GM12878 (cell line): Measurements from ENCODE around the gene SNRNP200. TPM values are rescaled to one million over a fixed set of nuclear protein-coding genes. Genes with fewer than 3 reads are reported as not detected.

Experiments used
- ATAC-seq: fragments of 200-7000 bp; cut with Tn5 transposase; 3 replicates; pipeline ENCODE4 v1.9.1; 2020; ENCODE audit warnings: mild to moderate bottlenecking, moderate library complexity
- Bru-seq: library from RNA; stranded (reverse); fragments of 400-500 nt; gene quantifications from one replicate; lab custom pipeline; 2021; lab: Mats Ljungman, UMichigan
- BruChase-seq, 2 experiments: library from RNA; stranded (reverse); fragments of 400-500 nt; gene quantifications; one replicate each; lab custom pipeline; 2021; lab: Mats Ljungman, UMichigan
- BruUV-seq: library from RNA; stranded (reverse); fragments of 400-500 nt; replicated peaks from 2 replicates; lab custom pipeline; 2021; lab: Mats Ljungman, UMichigan
- CTCF ChIA-PET: fragments of 300-600 bp; sonication (Branson Sonifier 250); formaldehyde crosslinking; extraction: SDS; loops from one replicate; lab custom pipeline; 2021; ENCODE audit warnings: inconsistent platforms; lab: Yijun Ruan, JAX
- POLR2A ChIA-PET: fragments of 350-600 bp; formaldehyde crosslinking; extraction: SDS; loops from one replicate; lab custom pipeline; 2021; ENCODE audit warnings: inconsistent platforms; lab: Charles Lee
- RAD21 ChIA-PET: fragments of 300-600 bp; sonication (Branson Sonifier 250); formaldehyde crosslinking; loops from one replicate; lab custom pipeline; 2023; ENCODE audit warnings: antibody characterized with exemption; ENCODE audit not compliant: unreplicated experiment; lab: Charles Lee
- SMC1A ChIA-PET: fragments of 300-600 bp; sonication (Branson Sonifier 250); formaldehyde crosslinking; loops from one replicate; lab custom pipeline; 2023; ENCODE audit not compliant: unreplicated experiment, uncharacterized antibody; lab: Charles Lee
- DNase-seq: peaks from one replicate; pipeline ENCODE4 v3.0.0-alpha.2; 2011; ENCODE audit warnings: low read depth, low spot score
- FAIRE-seq: peaks from 3 replicates; lab custom pipeline; 2011; peaks lifted over from hg19 to GRCh38; lab: Jason Lieb, UNC
- H2AFZ ChIP-seq: 2 replicates; pipeline ENCODE4 v1.6.0; 2011; ENCODE audit warnings: low read depth, low read length, control low read depth; ENCODE audit not compliant: control insufficient read depth
- H3K27ac ChIP-seq: 2 replicates; pipeline ENCODE4 v1.5.1; 2011; ENCODE audit warnings: control low read depth; ENCODE audit not compliant: control insufficient read depth, insufficient read depth
- H3K27me3 ChIP-seq, 2 experiments: replicated peaks in 1 of 2; 2 replicates each; pipeline versions ENCODE4 v1.6.0 to v1.6.1; 2011; ENCODE audit warnings: low read length in 1 of 2; ENCODE audit not compliant: control insufficient read depth in 2 of 2, insufficient read depth in 2 of 2
- H3K36me3 ChIP-seq, 2 experiments: 2 replicates each; pipeline ENCODE4 v1.5.1; 2011; ENCODE audit warnings: low read length in 1 of 2; ENCODE audit not compliant: control insufficient read depth in 2 of 2, insufficient read depth in 2 of 2
- H3K4me1 ChIP-seq: 2 replicates; pipeline ENCODE4 v1.6.1; 2011; ENCODE audit warnings: mild to moderate bottlenecking, low read length, moderate library complexity, mixed read lengths; ENCODE audit not compliant: control insufficient read depth, insufficient read depth
- H3K4me2 ChIP-seq: 2 replicates; pipeline ENCODE4 v1.6.0; 2011; ENCODE audit warnings: control low read depth; ENCODE audit not compliant: control insufficient read depth, insufficient read depth
- H3K4me3 ChIP-seq: fragments of 200-600 bp; sonication (generic); 2 replicates; pipeline ENCODE4 v1.5.1; 2016
- H3K79me2 ChIP-seq: 2 replicates; pipeline ENCODE4 v1.6.0; 2011; ENCODE audit warnings: low read length; ENCODE audit not compliant: control insufficient read depth, insufficient read depth
- H3K9ac ChIP-seq: 2 replicates; pipeline ENCODE4 v1.8.0; 2011; ENCODE audit warnings: low read length, control low read depth, mixed read lengths; ENCODE audit not compliant: control insufficient read depth, insufficient read depth
- H3K9me3 ChIP-seq: replicated peaks from 3 replicates; pipeline ENCODE4 v1.5.1; 2011; ENCODE audit warnings: mild to moderate bottlenecking, low read length; ENCODE audit not compliant: control insufficient read depth, insufficient read depth
- H4K20me1 ChIP-seq: 2 replicates; pipeline ENCODE4 v1.6.0; 2011; ENCODE audit not compliant: control insufficient read depth, insufficient read depth
- JUNB ChIP-seq: IDR thresholded peaks from 2 replicates; pipeline ENCODE4 v1.6.1; 2016; ENCODE audit warnings: antibody characterized with exemption, mild to moderate bottlenecking
- POLR2AphosphoS2 ChIP-seq: IDR thresholded peaks from 2 replicates; pipeline ENCODE4 v1.6.1; 2011; ENCODE audit warnings: low read depth, mild to moderate bottlenecking, low read length, improper control_type of control experiment, moderate library complexity
- POU2F2 ChIP-seq: IDR thresholded peaks from 3 replicates; pipeline ENCODE4 v1.6.1; 2011; ENCODE audit warnings: low read depth, mild to moderate bottlenecking, low read length, borderline replicate concordance
- SIN3A ChIP-seq: IDR thresholded peaks from 2 replicates; pipeline ENCODE4 v1.6.1; 2012; ENCODE audit warnings: low read depth, low read length, improper control_type of control experiment
- SMAD5 ChIP-seq: IDR thresholded peaks from 2 replicates; pipeline ENCODE4 v1.6.1; 2016; ENCODE audit warnings: antibody characterized with exemption, low read depth
- SREBF1 ChIP-seq: IDR thresholded peaks from 2 replicates; pipeline ENCODE4 v1.6.1; 2012; ENCODE audit warnings: mild to moderate bottlenecking, low read length
- whole genome bisulfite sequencing: methylation state at CpG from one replicate; pipeline ENCODE4 v1.1.6; 2016; ENCODE audit warnings: low lambda C conversion rate; ENCODE audit not compliant: insufficient replicate concordance, insufficient coverage; ENCODE audit errors: missing lambda C conversion rate; 5-methylcytosine and 5-hydroxymethylcytosine counted together
- in situ Hi-C: fragments of 300-500 bp; cut with MboI; formaldehyde crosslinking; loops from 9 replicates; pipeline ENCODE4 v1.14.3; 2018; ENCODE audit warnings: mixed read lengths
- intact Hi-C: fragments of 100-400 bp; cut with micrococcal nuclease; formaldehyde crosslinking; loops from one replicate; pipeline ENCODE4 v1.14.2; 2022; ENCODE audit not compliant: unreplicated experiment
- long read RNA-seq, 2 experiments: library from polyadenylated mRNA; unstranded; transcript quantifications; one replicate each; pipeline ENCODE4 v2.0.0, GENCODE V29; 2019 to 2020
- polyA minus RNA-seq, 3 experiments: library from RNA; depleted of rRNA, polyadenylated mRNA; stranded (reverse); fragments of >200 nt; gene quantifications; 2 replicates each; pipeline ENCODE4 v1.2.3, GENCODE V29; 2011
- polyA plus RNA-seq, 11 experiments: library from polyadenylated mRNA; depleted of rRNA in 4 of 11; unstranded in 6 of 11; stranded (reverse) in 5 of 11; fragments of >200 nt; fragmentation: Nextera tagmentation in 4 of 11; fragmentation: Illumina TruSeq in 1 of 11; extraction: Ambion mirVana in 4 of 11; extraction: Trizol in 1 of 11; gene quantifications; 1 replicate in 1 of 11; 2 replicates in 10 of 11; pipeline versions ENCODE4 v1.2.1 to v1.2.3, GENCODE V29; 2011 to 2016; ENCODE audit warnings: inconsistent platforms in 2 of 11, missing spikeins in 2 of 11, low read depth in 1 of 11
- total RNA-seq, 4 experiments: library from RNA; depleted of rRNA in 3 of 4; stranded (reverse); fragments of >200 nt in 3 of 4; fragmentation: Illumina TruSeq in 1 of 4; extraction: Trizol in 1 of 4; gene quantifications; 2 replicates each; pipeline versions ENCODE4 v1.2.1 to v1.2.3, GENCODE V29; 2013 to 2021
- TF ChIP-seq, protein P1 (sequence below): fragments of 450-650 bp; formaldehyde crosslinking; IDR thresholded peaks from 2 replicates; pipeline ENCODE4 v1.4.0; 2022; ENCODE audit warnings: mild to moderate bottlenecking, moderate library complexity
- TF ChIP-seq, protein P2 (sequence below): IDR thresholded peaks from 2 replicates; pipeline ENCODE4 v1.6.1; 2011; ENCODE audit warnings: borderline replicate concordance, low read depth, mild to moderate bottlenecking, moderate library complexity, mixed read lengths, low read length; ENCODE audit not compliant: insufficient read depth; ENCODE audit errors: extremely low read length
- TF ChIP-seq, protein P3 (sequence below): fragments of 450-650 bp; IDR thresholded peaks from 2 replicates; pipeline ENCODE4 v1.6.1; 2016; ENCODE audit warnings: mild to moderate bottlenecking

Gene SNRNP200
- 125 and 137 TPM in 2 replicates for total RNA-seq (2013; cell fraction: nucleolus; rRNA removed)
- total RNA-seq (2014; rRNA removed): 68.7 and 72.9 TPM in 2 replicates
- total RNA-seq (2014; rRNA removed; fragmentation: Illumina TruSeq; extraction: Trizol): 59.2 and 61.9 TPM in 2 replicates
- total RNA-seq (2021): 147 and 158 TPM in 2 replicates
- polyA plus RNA-seq (2011; ENCODE audit: low read depth): 99.9 TPM
- 106 and 176 TPM in 2 replicates for polyA plus RNA-seq (2011; rRNA removed)
- polyA plus RNA-seq (2011; cell fraction: cytosol; rRNA removed): 277 and 280 TPM in 2 replicates
- 305 and 387 TPM in 2 replicates for polyA plus RNA-seq (2011; cell fraction: nucleus; rRNA removed)
- 117 and 126 TPM in 2 replicates for polyA plus RNA-seq (2012)
- polyA plus RNA-seq (2014; fragmentation: Illumina TruSeq; extraction: Trizol): 111 and 157 TPM in 2 replicates
- 10 to 100 TPM; 61.6 to 64.6 TPM for polyA plus RNA-seq (2014; fragmentation: Nextera tagmentation; extraction: Ambion mirVana)
- polyA plus RNA-seq (2014; rRNA removed): 145 and 147 TPM in 2 replicates
- 100 to 1,000 TPM; 100 to 111 TPM for polyA plus RNA-seq (2016; fragmentation: Nextera tagmentation; extraction: Ambion mirVana)
- polyA minus RNA-seq (2011; rRNA and poly(A)+ RNA removed): 395 and 413 TPM in 2 replicates
- 106 and 118 TPM in 2 replicates for polyA minus RNA-seq (2011; cell fraction: cytosol; rRNA and poly(A)+ RNA removed)
- 79.8 and 136 TPM in 2 replicates for polyA minus RNA-seq (2011; cell fraction: nucleus; rRNA and poly(A)+ RNA removed)
- Bru-seq, nascent RNA: percentile 93 among the genes with signal in this experiment
- percentile 98 among the genes with signal in this experiment for BruChase-seq, experiment 1, labeled RNA remaining after a 6-hour chase
- BruChase-seq, experiment 2, labeled RNA remaining after a 2-hour chase: percentile 95 among the genes with signal in this experiment
- long read RNA-seq, experiment 1, partial matches to known transcripts: 20 of 22 reads
- long read RNA-seq, experiment 1, other reads (novel, unspliced or antisense): 1 of 22 reads
- long read RNA-seq, experiment 2, transcript SNRNP200-208 (15 exons, 2,666 nt): major isoform, 6 of 225 reads
- long read RNA-seq, experiment 2, partial matches to known transcripts: 197 of 225 reads
- long read RNA-seq, experiment 2, other reads (novel, unspliced or antisense): 22 of 225 reads

DNA sequence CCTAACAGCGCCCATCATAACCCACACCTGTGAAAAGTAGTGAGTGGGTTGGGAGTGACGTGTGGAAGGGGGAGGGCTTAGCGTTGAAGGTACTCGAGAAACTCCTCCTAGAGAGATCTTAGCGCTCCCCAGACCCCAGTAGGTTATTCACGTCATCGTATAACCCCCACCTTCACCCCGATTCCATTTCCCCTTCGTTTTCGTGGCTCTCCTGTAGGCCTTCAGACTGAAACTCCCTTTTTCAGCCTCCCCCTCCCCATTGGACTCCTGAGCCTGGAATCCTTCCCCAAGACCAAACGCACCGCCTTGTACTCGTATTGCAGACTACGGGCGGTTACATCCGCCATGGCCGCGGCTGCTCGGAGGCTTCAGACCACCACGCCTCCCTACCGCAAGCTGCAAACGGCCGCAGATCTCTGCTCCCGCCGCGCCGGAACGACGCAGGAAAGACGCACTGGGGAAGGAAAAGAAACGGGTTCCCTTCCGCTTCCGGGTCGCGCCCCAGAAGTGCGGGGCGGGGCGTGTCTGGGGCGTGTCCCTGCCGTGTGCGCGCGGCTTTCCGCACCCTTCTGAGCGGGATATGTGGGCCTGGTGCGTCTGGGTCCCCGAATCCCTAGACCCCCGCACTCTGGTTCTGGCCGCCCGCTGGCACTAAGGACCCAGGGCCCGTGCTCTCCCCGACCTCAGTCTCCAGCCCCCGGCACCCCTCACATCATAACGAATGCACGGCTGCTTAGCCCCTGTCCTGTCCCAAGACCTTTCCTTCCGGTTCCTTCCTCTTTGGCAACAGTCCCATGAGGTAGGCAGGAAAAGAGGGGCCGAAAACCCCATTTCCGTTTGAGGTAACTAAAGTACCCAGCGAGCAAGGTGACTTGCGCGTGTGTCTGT is at the start of gene SNRNP200:
Gene SNRNP200, minus strand, starts transcription at position 456 of the 888 bp plus-strand sequence. Its CDS starts 109 bp downstream, at position 347.
- FAIRE-seq: peak; percentile 49
- no TSS peak for BruUV-seq
- no peak for DNase-seq
- SMC1A ChIA-PET: interaction anchor here (0.6 to 4.0 kb wide), 16 partner anchors 11 to 82 kb away, joined by 3 to 29 read pairs (median 3); partner anchors contain the start of gene NCAPH
- in situ Hi-C loops (no loop called here), intact Hi-C loops (loop anchor here (1.0 to 2.0 kb wide), 3 partner anchors 31 to 39 kb away; partner anchors contain the start of gene CIAO1)
- peak; percentile 98 for ATAC-seq
- Histone ChIP-seq H3K4me1 (peaks cover 5% of the 10 kb centered on the region), H3K27ac (peak within 1 kb of the TSS; percentile 84), H4K20me1 (no peaks in the 10 kb centered on the region), H3K79me2 (peaks cover 44% of the 10 kb centered on the region), H3K4me2 (peak within 1 kb of the TSS; percentile 99), H3K36me3 (peaks cover 4 to 20% of the 10 kb centered on the region in 2 experiments; a peak in 3 of 4 replicates), H3K4me3 (peak within 1 kb of the TSS; percentile 90), H3K9ac (peak within 1 kb of the TSS; percentile 76), H3K9me3 (no peaks in the 10 kb centered on the region), H3K27me3 (no peaks in the 10 kb centered on the region), H2AFZ (peak within 1 kb of the TSS; percentile 80)
- RAD21 ChIA-PET: interaction anchor here (1.0 to 2.9 kb wide), 7 partner anchors 15 to 101 kb away, joined by 3 to 30 read pairs (median 5); partner anchors contain the start of genes CIAO1 and ITPRIPL1
- POLR2A ChIA-PET: interaction anchor here (0.6 to 3.4 kb wide), 8 partner anchors 11 to 72 kb away, joined by 3 to 24 read pairs (median 6); partner anchors contain the start of genes ITPRIPL1 and NCAPH
- CTCF ChIA-PET: interaction anchor here (0.5 to 2.2 kb wide), 9 partner anchors 10 to 131 kb away, joined by 3 to 6 read pairs (median 3); no protein-coding TSS in a partner anchor
- under 1% methylated on average over 59 of the region's 61 CpGs for WGBS
- TF ChIP-seq POLR2AphosphoS2 (peak; percentile 97), SIN3A (peak; percentile 80; the same call in 1 of the 2 replicates), JUNB (no peak), SMAD5 (peak; percentile 83), SREBF1 (0 out of 2 replicates have a peak, but pooled peaks have one; percentile 25), POU2F2 (peak; percentile 54; the same call in 1 of the 3 replicates)
- TF ChIP-seq, protein P1, sequence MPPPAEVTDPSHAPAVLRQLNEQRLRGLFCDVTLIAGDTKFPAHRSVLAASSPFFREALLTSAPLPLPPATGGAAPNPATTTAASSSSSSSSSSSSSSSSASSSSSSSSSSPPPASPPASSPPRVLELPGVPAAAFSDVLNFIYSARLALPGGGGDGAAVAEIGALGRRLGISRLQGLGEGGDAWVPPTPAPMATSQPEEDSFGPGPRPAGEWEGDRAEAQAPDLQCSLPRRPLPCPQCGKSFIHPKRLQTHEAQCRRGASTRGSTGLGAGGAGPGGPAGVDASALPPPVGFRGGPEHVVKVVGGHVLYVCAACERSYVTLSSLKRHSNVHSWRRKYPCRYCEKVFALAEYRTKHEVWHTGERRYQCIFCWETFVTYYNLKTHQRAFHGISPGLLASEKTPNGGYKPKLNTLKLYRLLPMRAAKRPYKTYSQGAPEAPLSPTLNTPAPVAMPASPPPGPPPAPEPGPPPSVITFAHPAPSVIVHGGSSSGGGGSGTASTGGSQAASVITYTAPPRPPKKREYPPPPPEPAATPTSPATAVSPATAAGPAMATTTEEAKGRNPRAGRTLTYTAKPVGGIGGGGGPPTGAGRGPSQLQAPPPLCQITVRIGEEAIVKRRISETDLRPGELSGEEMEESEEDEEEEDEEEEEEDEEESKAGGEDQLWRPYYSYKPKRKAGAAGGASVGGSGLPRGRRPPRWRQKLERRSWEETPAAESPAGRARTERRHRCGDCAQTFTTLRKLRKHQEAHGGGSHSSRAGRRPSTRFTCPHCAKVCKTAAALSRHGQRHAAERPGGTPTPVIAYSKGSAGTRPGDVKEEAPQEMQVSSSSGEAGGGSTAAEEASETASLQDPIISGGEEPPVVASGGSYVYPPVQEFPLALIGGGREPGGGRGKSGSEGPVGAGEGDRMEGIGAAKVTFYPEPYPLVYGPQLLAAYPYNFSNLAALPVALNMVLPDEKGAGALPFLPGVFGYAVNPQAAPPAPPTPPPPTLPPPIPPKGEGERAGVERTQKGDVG (CRISPR knock-in tag): no peak
- TF ChIP-seq, protein P2, sequence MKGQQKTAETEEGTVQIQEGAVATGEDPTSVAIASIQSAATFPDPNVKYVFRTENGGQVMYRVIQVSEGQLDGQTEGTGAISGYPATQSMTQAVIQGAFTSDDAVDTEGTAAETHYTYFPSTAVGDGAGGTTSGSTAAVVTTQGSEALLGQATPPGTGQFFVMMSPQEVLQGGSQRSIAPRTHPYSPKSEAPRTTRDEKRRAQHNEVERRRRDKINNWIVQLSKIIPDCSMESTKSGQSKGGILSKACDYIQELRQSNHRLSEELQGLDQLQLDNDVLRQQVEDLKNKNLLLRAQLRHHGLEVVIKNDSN: no peak
- TF ChIP-seq, protein P3, sequence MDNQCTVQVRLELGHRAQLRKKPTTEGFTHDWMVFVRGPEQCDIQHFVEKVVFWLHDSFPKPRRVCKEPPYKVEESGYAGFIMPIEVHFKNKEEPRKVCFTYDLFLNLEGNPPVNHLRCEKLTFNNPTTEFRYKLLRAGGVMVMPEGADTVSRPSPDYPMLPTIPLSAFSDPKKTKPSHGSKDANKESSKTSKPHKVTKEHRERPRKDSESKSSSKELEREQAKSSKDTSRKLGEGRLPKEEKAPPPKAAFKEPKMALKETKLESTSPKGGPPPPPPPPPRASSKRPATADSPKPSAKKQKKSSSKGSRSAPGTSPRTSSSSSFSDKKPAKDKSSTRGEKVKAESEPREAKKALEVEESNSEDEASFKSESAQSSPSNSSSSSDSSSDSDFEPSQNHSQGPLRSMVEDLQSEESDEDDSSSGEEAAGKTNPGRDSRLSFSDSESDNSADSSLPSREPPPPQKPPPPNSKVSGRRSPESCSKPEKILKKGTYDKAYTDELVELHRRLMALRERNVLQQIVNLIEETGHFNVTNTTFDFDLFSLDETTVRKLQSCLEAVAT: peak; percentile 68
